ENCODE data around the gene TP53BP2.

- TF ChIP-seq, protein P1, sequence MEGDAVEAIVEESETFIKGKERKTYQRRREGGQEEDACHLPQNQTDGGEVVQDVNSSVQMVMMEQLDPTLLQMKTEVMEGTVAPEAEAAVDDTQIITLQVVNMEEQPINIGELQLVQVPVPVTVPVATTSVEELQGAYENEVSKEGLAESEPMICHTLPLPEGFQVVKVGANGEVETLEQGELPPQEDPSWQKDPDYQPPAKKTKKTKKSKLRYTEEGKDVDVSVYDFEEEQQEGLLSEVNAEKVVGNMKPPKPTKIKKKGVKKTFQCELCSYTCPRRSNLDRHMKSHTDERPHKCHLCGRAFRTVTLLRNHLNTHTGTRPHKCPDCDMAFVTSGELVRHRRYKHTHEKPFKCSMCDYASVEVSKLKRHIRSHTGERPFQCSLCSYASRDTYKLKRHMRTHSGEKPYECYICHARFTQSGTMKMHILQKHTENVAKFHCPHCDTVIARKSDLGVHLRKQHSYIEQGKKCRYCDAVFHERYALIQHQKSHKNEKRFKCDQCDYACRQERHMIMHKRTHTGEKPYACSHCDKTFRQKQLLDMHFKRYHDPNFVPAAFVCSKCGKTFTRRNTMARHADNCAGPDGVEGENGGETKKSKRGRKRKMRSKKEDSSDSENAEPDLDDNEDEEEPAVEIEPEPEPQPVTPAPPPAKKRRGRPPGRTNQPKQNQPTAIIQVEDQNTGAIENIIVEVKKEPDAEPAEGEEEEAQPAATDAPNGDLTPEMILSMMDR (IDR thresholded peaks at IDR 0.05): no peak
- no peak for TF ChIP-seq POLR2A (IDR thresholded peaks at IDR 0.05)
- no peak for TF ChIP-seq EP300 (IDR thresholded peaks at IDR 0.05)
Observed at GRCh38 chr1:223824712-223825111, 21.0 kb downstream of the TP53BP2 start.
